RWPE2 (cell line): ENCODE measurements around the gene PLSCR3.
A peak's percentile ranks its signal among the peaks of the same experiment; 100 is the strongest.

Source experiments
- ATAC-seq: fragments of 200-7000 bp; cut with Tn5 transposase; 3 replicates; pipeline ENCODE4 v1.9.1; 2021; ENCODE audit warnings: low read depth
- DNase-seq: peaks from one replicate; pipeline ENCODE4 v3.0.0-alpha.2; 2020; ENCODE audit warnings: low spot score
- H3K27ac ChIP-seq: fragments of 450-650 bp; 2 replicates; pipeline ENCODE4 v1.5.1; 2017; ENCODE audit warnings: mild to moderate bottlenecking; ENCODE audit not compliant: poor library complexity, severe bottlenecking
- H3K27me3 ChIP-seq: fragments of 250-450 bp; sonication (Bioruptor Pico); 2 replicates; pipeline ENCODE4 v1.5.1; 2021; ENCODE audit warnings: mild to moderate bottlenecking, moderate library complexity; ENCODE audit not compliant: insufficient read depth, poor library complexity, severe bottlenecking
- H3K36me3 ChIP-seq: fragments of 250-450 bp; sonication (Bioruptor Pico); 2 replicates; pipeline ENCODE4 v1.5.1; 2020; ENCODE audit warnings: low read depth, mild to moderate bottlenecking, moderate library complexity
- H3K4me1 ChIP-seq: fragments of 250-450 bp; sonication (Bioruptor Pico); 2 replicates; pipeline ENCODE4 v1.5.1; 2021; ENCODE audit warnings: mild to moderate bottlenecking, moderate library complexity; ENCODE audit not compliant: insufficient read depth, poor library complexity, severe bottlenecking
- H3K4me3 ChIP-seq: fragments of 250-450 bp; sonication (Bioruptor Pico); 2 replicates; pipeline ENCODE4 v1.5.1; 2021; ENCODE audit warnings: mild to moderate bottlenecking, moderate library complexity; ENCODE audit not compliant: severe bottlenecking
- H3K9me3 ChIP-seq: fragments of 250-450 bp; sonication (Bioruptor Pico); 2 replicates; pipeline ENCODE4 v1.5.1; 2021; ENCODE audit warnings: mild to moderate bottlenecking, moderate library complexity; ENCODE audit not compliant: severe bottlenecking
- CTCF ChIP-seq: fragments of 450-650 bp; IDR thresholded peaks from one replicate; pipeline ENCODE4 v1.5.1; 2017; ENCODE audit warnings: mild to moderate bottlenecking, moderate library complexity; ENCODE audit not compliant: poor library complexity, severe bottlenecking

PLSCR3 gene

GRCh38 chr17:7403977-7404736 lies 9.8 kb upstream of the PLSCR3 start, which contains the start of gene TMEM256:
Gene TMEM256 (minus strand): TSS chr17:7404097. CDS start chr17:7404084, 13 bp downstream.
- Histone ChIP-seq H3K4me1 (peaks cover 7% of the 10 kb centered on the region), H3K27me3 (no peaks in the 10 kb centered on the region), H3K4me3 (peak within 1 kb of the TSS; percentile 54), H3K36me3 (peaks cover 17% of the 10 kb centered on the region), H3K9me3 (no peaks in the 10 kb centered on the region), H3K27ac (peak within 1 kb of the TSS; percentile 58)
- no peak for TF ChIP-seq CTCF
- DNase-seq (peak; percentile 99), ATAC-seq (peak; percentile 94)

GRCh38 chr17:7403727-7403976 lies 9.3 kb upstream of the PLSCR3 start:
- ATAC-seq (peak; percentile 43), DNase-seq (no peak)
- Histone ChIP-seq H3K9me3 (no peaks in the 10 kb centered on the region), H3K36me3 (peaks cover 17% of the 10 kb centered on the region), H3K27me3 (no peaks in the 10 kb centered on the region), H3K4me3 (peak overlapping the region; percentile 54), H3K27ac (peak overlapping the region; percentile 58), H3K4me1 (peaks cover 7% of the 10 kb centered on the region)
- TF ChIP-seq CTCF = no peak

DNA sequence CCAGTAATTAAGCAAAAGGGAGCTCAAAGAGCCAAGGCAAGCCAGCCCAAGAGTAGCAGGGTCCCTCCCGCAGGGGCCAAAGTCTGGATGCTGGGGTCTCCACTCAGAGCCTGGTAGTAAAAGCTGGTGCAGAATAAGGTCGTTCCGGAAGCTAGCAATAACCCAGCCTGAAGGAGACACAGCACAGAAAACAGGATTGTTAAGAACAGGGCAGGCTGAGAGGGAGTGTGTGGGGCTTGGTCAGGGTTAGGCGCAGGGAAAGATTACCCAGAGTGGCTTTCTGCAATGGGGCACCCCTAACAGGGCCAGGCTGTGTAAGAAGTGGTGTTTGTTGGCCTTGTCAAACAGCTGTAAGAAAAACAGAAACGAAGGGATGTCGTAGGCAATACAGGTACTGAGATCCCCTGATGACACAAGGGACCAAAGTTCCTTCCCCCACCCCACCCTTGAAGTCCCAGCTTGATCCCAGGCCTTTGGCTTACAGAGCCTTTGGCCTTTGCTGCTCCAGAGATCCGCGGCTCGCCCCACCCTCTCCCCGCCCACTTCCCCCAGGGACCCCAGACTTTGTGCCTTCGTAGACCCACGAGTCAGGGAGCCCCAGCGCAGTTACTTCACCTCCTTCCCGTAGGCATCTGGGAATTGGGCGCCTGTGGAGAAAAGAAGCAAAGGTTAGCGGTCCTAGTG lies 8.9 kb upstream of the PLSCR3 start:
- ATAC-seq (0 out of 3 replicates have a peak, but pooled peaks have one; percentile 1), DNase-seq (no peak)
- Histone ChIP-seq H3K9me3 (no peaks in the 10 kb centered on the region), H3K27me3 (no peaks in the 10 kb centered on the region), H3K4me3 (peak overlapping the region; percentile 54), H3K4me1 (peaks cover 7% of the 10 kb centered on the region), H3K36me3 (peaks cover 17% of the 10 kb centered on the region), H3K27ac (peak overlapping the region; percentile 58)
- TF ChIP-seq CTCF = no peak

DNA sequence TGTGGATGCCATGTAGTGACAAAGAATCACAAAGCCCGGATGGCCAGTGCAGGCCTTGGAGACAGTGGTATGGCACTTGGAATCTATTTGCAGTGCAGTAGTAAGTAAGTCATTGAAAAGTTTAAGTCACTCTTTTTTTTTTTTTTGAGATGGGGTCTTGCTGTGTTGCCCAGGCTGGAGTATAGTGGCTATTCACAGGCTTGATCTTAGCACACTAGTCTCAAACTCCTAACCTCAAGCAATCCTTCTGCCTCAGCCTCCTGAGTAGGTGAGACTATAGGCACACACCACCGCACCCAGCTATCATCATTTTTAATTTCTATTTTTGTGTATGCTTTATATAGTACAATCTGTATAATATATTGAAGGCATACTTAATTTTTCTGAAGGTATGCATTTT lies 4.3 kb upstream of the PLSCR3 start:
- Histone ChIP-seq H3K36me3 (peaks cover 17% of the 10 kb centered on the region), H3K9me3 (no peaks in the 10 kb centered on the region), H3K27ac (no peak overlapping the region), H3K4me3 (no peak overlapping the region), H3K27me3 (no peaks in the 10 kb centered on the region), H3K4me1 (peaks cover 7% of the 10 kb centered on the region)
- no peak for TF ChIP-seq CTCF
- DNase-seq = no peak
- ATAC-seq = no peak

DNA sequence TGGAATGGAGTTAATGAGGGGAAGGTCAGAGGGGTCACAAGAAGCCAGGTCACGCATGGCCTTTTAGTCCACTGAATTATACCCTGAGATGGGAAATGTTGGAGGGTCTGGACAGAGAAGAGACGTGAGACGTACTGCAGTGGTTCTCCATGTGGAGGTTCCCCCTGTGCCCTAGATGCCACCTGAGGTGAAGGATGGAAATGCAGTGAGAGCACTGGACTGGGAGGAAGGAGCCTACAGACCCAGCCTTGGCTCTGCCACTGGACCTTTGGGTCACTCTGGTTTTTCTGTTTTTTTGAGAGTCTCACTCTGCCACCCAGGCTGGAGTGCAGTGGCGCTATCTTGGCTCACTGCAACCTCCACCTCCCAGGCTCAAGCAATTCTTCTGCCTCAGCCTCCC lies 1.8 kb upstream of the PLSCR3 start:
- ATAC-seq (no peak), DNase-seq (no peak)
- TF ChIP-seq CTCF = no peak
- Histone ChIP-seq H3K9me3 (no peaks in the 10 kb centered on the region), H3K4me3 (no peak overlapping the region), H3K27ac (no peak overlapping the region), H3K27me3 (no peaks in the 10 kb centered on the region), H3K36me3 (peaks cover 21% of the 10 kb centered on the region), H3K4me1 (peaks cover 7% of the 10 kb centered on the region)
